Measurements from ENCODE around the gene PICK1. TPM values are rescaled to one million over a fixed set of nuclear protein-coding genes. Genes with fewer than 3 reads are reported as not detected.

PICK1 gene
- total RNA-seq, 1 experiment from 2014 or later = 26.6 TPM

DNA sequence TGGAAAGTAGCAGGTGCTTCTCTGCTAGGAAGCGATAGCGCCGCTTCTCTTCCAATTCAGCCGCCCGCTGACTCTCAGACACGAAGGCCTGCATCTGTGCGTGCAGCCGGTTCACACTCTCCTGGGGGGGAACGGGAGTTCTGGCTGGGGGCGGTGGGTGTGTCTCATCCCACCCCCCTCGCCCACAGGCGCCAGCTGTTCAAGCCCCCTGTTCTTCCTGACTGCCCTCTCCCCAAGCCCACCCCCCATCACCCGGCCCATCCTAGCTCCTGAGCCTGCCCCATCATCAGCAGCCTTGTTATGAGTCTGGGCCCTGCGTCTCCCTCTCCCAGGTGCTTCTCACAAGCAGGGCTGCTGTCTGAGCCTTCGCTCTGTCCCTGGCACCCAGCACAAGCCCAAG lies 39.9 kb downstream of the PICK1 start:
- no TSS peak for BruUV-seq (replicated peaks)
- DNase-seq (ENCODE audit: low spot score) = no peak
- H3K4me3 ChIP-seq (ENCODE audit: low read depth, low read length, poor library complexity, severe bottlenecking) = no peak overlapping the region

DNA sequence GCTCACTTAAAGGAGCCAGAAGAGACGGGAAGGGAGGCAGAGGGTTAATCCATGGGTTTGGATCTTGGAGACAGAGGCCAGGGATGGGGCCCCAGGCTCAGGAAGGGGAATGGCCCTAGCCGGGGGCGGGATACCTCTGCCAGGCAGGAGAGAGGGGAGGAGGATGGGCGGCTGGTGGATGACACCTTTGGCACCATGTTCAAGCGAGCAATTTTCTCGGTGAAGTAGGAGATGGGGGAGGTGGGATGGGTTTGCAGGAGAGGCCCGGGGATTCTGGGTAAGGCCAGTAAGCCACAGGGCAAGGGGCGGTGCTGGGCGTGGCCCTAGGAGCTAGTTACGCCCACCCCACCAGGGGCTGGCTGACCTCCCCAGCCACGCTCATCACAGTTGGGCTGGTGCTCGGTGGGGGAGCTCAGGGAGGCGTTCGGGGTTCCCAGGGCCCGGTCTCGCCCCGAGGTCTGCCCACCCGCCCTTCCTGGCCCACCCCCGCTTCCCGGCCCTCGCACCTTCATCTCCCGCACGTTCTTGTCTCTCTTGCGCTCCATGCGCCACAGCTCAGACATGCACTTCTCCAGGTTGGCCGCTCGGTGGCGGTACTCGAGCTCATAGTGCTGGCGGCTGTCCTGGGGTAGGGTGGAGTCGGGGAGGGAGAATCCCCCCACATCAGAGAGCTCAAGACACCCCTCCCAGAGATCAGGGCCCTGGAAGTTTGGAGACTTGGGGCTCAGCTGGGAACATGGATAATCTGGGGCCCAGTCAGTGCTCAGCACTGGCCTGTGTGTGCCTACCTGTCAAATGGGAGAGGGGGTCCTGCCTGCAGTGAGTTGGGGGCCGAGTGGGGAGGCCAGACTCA lies 40.6 kb downstream of the PICK1 start:
- no peaks in the 10 kb centered on the region for H3K4me1 ChIP-seq (ENCODE audit: insufficient read depth, low read length, poor library complexity, severe bottlenecking)
- H3K36me3 ChIP-seq (ENCODE audit: insufficient read depth, low read length, poor library complexity, severe bottlenecking) = no peaks in the 10 kb centered on the region
- no TSS peak for BruUV-seq (replicated peaks)
- no peaks in the 10 kb centered on the region for H3K27me3 ChIP-seq (replicated peaks; ENCODE audit: insufficient read depth, low read depth, low read length, poor library complexity)
- intact Hi-C loops (cut with micrococcal nuclease; ENCODE audit: unreplicated experiment) = no loop called here
- no peak overlapping the region for H3K27ac ChIP-seq (ENCODE audit: low read depth, low read length, poor library complexity, severe bottlenecking)
- TF ChIP-seq, protein P1, sequence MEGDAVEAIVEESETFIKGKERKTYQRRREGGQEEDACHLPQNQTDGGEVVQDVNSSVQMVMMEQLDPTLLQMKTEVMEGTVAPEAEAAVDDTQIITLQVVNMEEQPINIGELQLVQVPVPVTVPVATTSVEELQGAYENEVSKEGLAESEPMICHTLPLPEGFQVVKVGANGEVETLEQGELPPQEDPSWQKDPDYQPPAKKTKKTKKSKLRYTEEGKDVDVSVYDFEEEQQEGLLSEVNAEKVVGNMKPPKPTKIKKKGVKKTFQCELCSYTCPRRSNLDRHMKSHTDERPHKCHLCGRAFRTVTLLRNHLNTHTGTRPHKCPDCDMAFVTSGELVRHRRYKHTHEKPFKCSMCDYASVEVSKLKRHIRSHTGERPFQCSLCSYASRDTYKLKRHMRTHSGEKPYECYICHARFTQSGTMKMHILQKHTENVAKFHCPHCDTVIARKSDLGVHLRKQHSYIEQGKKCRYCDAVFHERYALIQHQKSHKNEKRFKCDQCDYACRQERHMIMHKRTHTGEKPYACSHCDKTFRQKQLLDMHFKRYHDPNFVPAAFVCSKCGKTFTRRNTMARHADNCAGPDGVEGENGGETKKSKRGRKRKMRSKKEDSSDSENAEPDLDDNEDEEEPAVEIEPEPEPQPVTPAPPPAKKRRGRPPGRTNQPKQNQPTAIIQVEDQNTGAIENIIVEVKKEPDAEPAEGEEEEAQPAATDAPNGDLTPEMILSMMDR (conservative IDR thresholded peaks at IDR 0.05; ENCODE audit: low read depth, low read length) = no peak
- TF ChIP-seq EZH2 (IDR thresholded peaks at IDR 0.05; ENCODE audit: borderline replicate concordance, low read depth, low read length, poor library complexity, severe bottlenecking) = no peak
- DNase-seq (ENCODE audit: low spot score) = no peak
- H3K9me3 ChIP-seq (ENCODE audit: low read depth, low read length, poor library complexity, severe bottlenecking) = no peaks in the 10 kb centered on the region
- POLR2A ChIA-PET (ENCODE audit: low non-redundant PET) = interaction anchor here (0.6 kb wide), 1 partner anchor 357 kb away, joined by 3 read pairs; no protein-coding TSS in a partner anchor
- no peak overlapping the region for H3K4me3 ChIP-seq (ENCODE audit: low read depth, low read length, poor library complexity, severe bottlenecking)
- CTCF ChIA-PET = interaction anchor here (0.6 to 0.8 kb wide), 2 partner anchors 42 to 427 kb away, joined by 4 to 5 read pairs; no protein-coding TSS in a partner anchor

More for the DNA sequence above, 39.9 kb downstream of the PICK1 start:
- intact Hi-C loops (cut with micrococcal nuclease; ENCODE audit: unreplicated experiment) = no loop called here
- no peak for TF ChIP-seq EZH2 (IDR thresholded peaks at IDR 0.05; ENCODE audit: borderline replicate concordance, low read depth, low read length, poor library complexity, severe bottlenecking)
- TF ChIP-seq, protein P1 (conservative IDR thresholded peaks at IDR 0.05; ENCODE audit: low read depth, low read length) = no peak
- CTCF ChIA-PET = interaction anchor here (0.8 kb wide), 1 partner anchor 428 kb away, joined by 5 read pairs; no protein-coding TSS in a partner anchor
- no peaks in the 10 kb centered on the region for H3K4me1 ChIP-seq (ENCODE audit: insufficient read depth, low read length, poor library complexity, severe bottlenecking)
- H3K27me3 ChIP-seq (replicated peaks; ENCODE audit: insufficient read depth, low read depth, low read length, poor library complexity) = no peaks in the 10 kb centered on the region
- H3K36me3 ChIP-seq (ENCODE audit: insufficient read depth, low read length, poor library complexity, severe bottlenecking) = no peaks in the 10 kb centered on the region
- H3K9me3 ChIP-seq (ENCODE audit: low read depth, low read length, poor library complexity, severe bottlenecking) = no peaks in the 10 kb centered on the region
- POLR2A ChIA-PET (ENCODE audit: low non-redundant PET) = interaction anchor here (0.6 kb wide), 1 partner anchor 357 kb away, joined by 3 read pairs; no protein-coding TSS in a partner anchor
- H3K27ac ChIP-seq (ENCODE audit: low read depth, low read length, poor library complexity, severe bottlenecking) = no peak overlapping the region

DNA sequence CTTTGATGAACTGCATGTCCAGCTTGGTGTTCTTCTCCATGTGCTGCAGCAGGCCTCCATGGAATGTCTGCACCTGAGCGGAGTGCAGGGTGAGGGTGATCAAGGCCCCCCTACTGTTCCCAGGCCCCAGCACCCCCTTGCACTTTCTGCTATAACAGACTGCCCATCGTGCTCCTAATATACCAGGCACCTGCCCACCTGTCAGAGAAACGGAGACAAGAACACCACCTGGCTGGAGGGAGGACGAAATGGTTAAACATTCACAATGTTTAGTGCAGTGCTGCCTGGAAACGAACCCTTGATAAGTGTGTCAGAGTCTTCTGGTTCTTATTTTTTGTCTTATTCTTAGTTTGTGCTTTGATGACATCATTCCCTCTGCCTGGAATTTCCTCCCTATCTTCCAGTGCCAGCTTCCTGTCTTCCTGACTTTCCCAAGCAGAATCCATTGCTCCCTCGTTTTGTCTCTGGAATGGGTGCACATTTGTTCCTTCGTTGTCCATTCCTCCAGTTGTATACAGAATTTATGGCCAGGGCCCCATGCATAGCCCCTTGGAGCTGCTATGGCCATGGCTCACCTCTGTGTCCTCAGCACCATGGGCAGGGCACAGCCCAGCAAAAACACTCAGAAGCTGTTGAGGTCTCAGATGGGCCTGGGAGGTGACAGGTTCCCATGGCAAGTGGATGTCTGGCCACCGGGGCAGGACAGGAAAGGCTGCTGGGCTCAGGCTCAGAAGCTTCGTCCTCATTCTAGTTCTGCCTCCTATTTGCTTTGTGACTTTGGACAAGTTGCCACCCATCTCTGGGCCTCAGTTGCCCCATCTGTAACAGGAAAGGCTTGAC lies 41.4 kb downstream of the PICK1 start:
- CTCF ChIA-PET = interaction anchor here (0.6 kb wide), 1 partner anchor 43 kb away, joined by 4 read pairs; no protein-coding TSS in a partner anchor
- H3K27ac ChIP-seq (ENCODE audit: low read depth, low read length, poor library complexity, severe bottlenecking) = no peak overlapping the region
- TF ChIP-seq EZH2 (IDR thresholded peaks at IDR 0.05; ENCODE audit: borderline replicate concordance, low read depth, low read length, poor library complexity, severe bottlenecking) = no peak
- TF ChIP-seq, protein P1 (conservative IDR thresholded peaks at IDR 0.05; ENCODE audit: low read depth, low read length) = no peak
- H3K36me3 ChIP-seq (ENCODE audit: insufficient read depth, low read length, poor library complexity, severe bottlenecking) = no peaks in the 10 kb centered on the region
- no peak for DNase-seq (ENCODE audit: low spot score)
- no peaks in the 10 kb centered on the region for H3K9me3 ChIP-seq (ENCODE audit: low read depth, low read length, poor library complexity, severe bottlenecking)
- no peak overlapping the region for H3K4me3 ChIP-seq (ENCODE audit: low read depth, low read length, poor library complexity, severe bottlenecking)
- POLR2A ChIA-PET (ENCODE audit: low non-redundant PET) = no interaction called here
- intact Hi-C loops (cut with micrococcal nuclease; ENCODE audit: unreplicated experiment) = no loop called here
- BruUV-seq (replicated peaks) = no TSS peak
- no peaks in the 10 kb centered on the region for H3K4me1 ChIP-seq (ENCODE audit: insufficient read depth, low read length, poor library complexity, severe bottlenecking)
- no peaks in the 10 kb centered on the region for H3K27me3 ChIP-seq (replicated peaks; ENCODE audit: insufficient read depth, low read depth, low read length, poor library complexity)

Data from A673 (cell line).